Measurements from ENCODE around the gene DACT2.

GRCh38 chr6:168280899-168281245, 38.7 kb downstream of the DACT2 start:
- TF ChIP-seq SUZ12 (IDR thresholded peaks at IDR 0.05): no peak
- TF ChIP-seq HDGF (IDR thresholded peaks at IDR 0.05; ENCODE audit: borderline replicate concordance): no peak
- TF ChIP-seq CTBP1 (IDR thresholded peaks at IDR 0.05; ENCODE audit: borderline replicate concordance): no peak
- TF ChIP-seq FOXM1 (IDR thresholded peaks at IDR 0.05; ENCODE audit: borderline replicate concordance): no peak
- no peak for TF ChIP-seq ARNT (IDR thresholded peaks at IDR 0.05)
- TF ChIP-seq TARDBP (IDR thresholded peaks at IDR 0.05): no peak
- no peak for TF ChIP-seq BHLHE40 (IDR thresholded peaks at IDR 0.05; ENCODE audit: borderline replicate concordance)
- TF ChIP-seq ELF4 (IDR thresholded peaks at IDR 0.05): no peak
- no peak for TF ChIP-seq ZNF384 (IDR thresholded peaks at IDR 0.05)
- TF ChIP-seq SP1 (IDR thresholded peaks at IDR 0.05): no peak
- no peak for TF ChIP-seq FOXK2 (IDR thresholded peaks at IDR 0.05)
